SU-DHL-6 (cell line): ENCODE results near the gene HLA-A.

Source experiments
- H2AFZ ChIP-seq: fragments of 200-600 bp; sonication (generic); 2 replicates; pipeline ENCODE4 v1.6.1; 2014; ENCODE audit warnings: low read depth, mild to moderate bottlenecking, moderate library complexity, mixed read lengths, antibody characterized with exemption, low read length; ENCODE audit not compliant: severe bottlenecking
- H3F3A ChIP-seq: fragments of 200-600 bp; shearing (Covaris generic); 2 replicates; pipeline ENCODE4 v1.6.0; 2016; ENCODE audit warnings: antibody characterized with exemption, mild to moderate bottlenecking; ENCODE audit not compliant: insufficient read depth
- H3K27ac ChIP-seq: fragments of 200-600 bp; sonication (generic); 2 replicates; pipeline ENCODE4 v1.5.1; 2016; ENCODE audit warnings: low read depth, mild to moderate bottlenecking, low read length, moderate library complexity, mixed read lengths
- H3K27me3 ChIP-seq: fragments of 200-600 bp; sonication (generic), shearing (Covaris generic); 2 replicates; pipeline ENCODE4 v1.6.0; 2014; ENCODE audit warnings: mild to moderate bottlenecking, low read length
- H3K36me3 ChIP-seq: fragments of 200-600 bp; sonication (generic); 2 replicates; pipeline ENCODE4 v1.6.1; 2014; ENCODE audit warnings: mild to moderate bottlenecking, low read length, mixed read lengths
- H3K4me2 ChIP-seq: fragments of 300-600, 200-600 bp; shearing (Covaris generic), sonication (generic); 2 replicates; pipeline ENCODE4 v1.6.0; 2014; ENCODE audit warnings: low read length, low read depth, mild to moderate bottlenecking; ENCODE audit not compliant: poor library complexity, severe bottlenecking
- H3K4me3 ChIP-seq: fragments of 200-600 bp; sonication (generic); 2 replicates; pipeline ENCODE4 v1.5.1; 2014; ENCODE audit warnings: antibody characterized with exemption, low read length, mild to moderate bottlenecking, mixed read lengths; ENCODE audit not compliant: insufficient read depth, poor library complexity, severe bottlenecking
- H3K79me2 ChIP-seq: fragments of 200-600 bp; sonication (generic); 2 replicates; pipeline ENCODE4 v1.6.1; 2014; ENCODE audit warnings: mild to moderate bottlenecking, low read length, moderate library complexity; ENCODE audit not compliant: insufficient read depth
- H3K9ac ChIP-seq: fragments of 200-600 bp; sonication (generic); 2 replicates; pipeline ENCODE4 v1.7.0; 2014; ENCODE audit warnings: mild to moderate bottlenecking, low read length
- H3K9me2 ChIP-seq: fragments of 200-600 bp; sonication (generic); replicated peaks from 2 replicates; pipeline ENCODE4 v1.6.1; 2014; ENCODE audit warnings: low read length; ENCODE audit not compliant: insufficient read depth
- H3K9me3 ChIP-seq: fragments of 200-600 bp; sonication (generic); 2 replicates; pipeline ENCODE4 v1.6.1; 2014; ENCODE audit warnings: low read length, mixed read lengths; ENCODE audit not compliant: insufficient read depth
- H4K20me1 ChIP-seq: fragments of 200-600 bp; sonication (generic); 2 replicates; pipeline ENCODE4 v1.6.1; 2014; ENCODE audit warnings: low read depth, mild to moderate bottlenecking, antibody characterized with exemption, low read length, moderate library complexity, mixed read lengths
- EZH2phosphoT487 ChIP-seq: fragments of 200-600 bp; sonication (generic), shearing (Covaris generic); conservative IDR thresholded peaks from 2 replicates; pipeline ENCODE4 v1.6.1; 2018; ENCODE audit warnings: mild to moderate bottlenecking, antibody characterized with exemption, low read length, moderate library complexity, mixed read lengths
- TF ChIP-seq, protein P1 (sequence below): fragments of 200-600 bp; sonication (generic); IDR thresholded peaks from one replicate; pipeline ENCODE4 v1.5.1; 2017; ENCODE audit warnings: antibody characterized with exemption, mild to moderate bottlenecking, low read length, moderate library complexity; ENCODE audit not compliant: insufficient read depth, poor library complexity, severe bottlenecking

HLA-A gene

DNA sequence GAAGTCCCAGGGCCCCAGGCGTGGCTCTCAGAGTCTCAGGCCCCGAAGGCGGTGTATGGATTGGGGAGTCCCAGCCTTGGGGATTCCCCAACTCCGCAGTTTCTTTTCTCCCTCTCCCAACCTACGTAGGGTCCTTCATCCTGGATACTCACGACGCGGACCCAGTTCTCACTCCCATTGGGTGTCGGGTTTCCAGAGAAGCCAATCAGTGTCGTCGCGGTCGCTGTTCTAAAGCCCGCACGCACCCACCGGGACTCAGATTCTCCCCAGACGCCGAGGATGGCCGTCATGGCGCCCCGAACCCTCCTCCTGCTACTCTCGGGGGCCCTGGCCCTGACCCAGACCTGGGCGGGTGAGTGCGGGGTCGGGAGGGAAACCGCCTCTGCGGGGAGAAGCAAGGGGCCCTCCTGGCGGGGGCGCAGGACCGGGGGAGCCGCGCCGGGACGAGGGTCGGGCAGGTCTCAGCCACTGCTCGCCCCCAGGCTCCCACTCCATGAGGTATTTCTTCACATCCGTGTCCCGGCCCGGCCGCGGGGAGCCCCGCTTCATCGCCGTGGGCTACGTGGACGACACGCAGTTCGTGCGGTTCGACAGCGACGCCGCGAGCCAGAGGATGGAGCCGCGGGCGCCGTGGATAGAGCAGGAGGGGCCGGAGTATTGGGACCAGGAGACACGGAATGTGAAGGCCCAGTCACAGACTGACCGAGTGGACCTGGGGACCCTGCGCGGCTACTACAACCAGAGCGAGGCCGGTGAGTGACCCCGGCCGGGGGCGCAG lies at the start of gene HLA-A:
Gene HLA-A (plus strand): TSS at position 258 of the 778 bp plus-strand sequence. CDS start 22 bp downstream, at position 280.
- TF ChIP-seq, protein P1, sequence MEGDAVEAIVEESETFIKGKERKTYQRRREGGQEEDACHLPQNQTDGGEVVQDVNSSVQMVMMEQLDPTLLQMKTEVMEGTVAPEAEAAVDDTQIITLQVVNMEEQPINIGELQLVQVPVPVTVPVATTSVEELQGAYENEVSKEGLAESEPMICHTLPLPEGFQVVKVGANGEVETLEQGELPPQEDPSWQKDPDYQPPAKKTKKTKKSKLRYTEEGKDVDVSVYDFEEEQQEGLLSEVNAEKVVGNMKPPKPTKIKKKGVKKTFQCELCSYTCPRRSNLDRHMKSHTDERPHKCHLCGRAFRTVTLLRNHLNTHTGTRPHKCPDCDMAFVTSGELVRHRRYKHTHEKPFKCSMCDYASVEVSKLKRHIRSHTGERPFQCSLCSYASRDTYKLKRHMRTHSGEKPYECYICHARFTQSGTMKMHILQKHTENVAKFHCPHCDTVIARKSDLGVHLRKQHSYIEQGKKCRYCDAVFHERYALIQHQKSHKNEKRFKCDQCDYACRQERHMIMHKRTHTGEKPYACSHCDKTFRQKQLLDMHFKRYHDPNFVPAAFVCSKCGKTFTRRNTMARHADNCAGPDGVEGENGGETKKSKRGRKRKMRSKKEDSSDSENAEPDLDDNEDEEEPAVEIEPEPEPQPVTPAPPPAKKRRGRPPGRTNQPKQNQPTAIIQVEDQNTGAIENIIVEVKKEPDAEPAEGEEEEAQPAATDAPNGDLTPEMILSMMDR = no peak
- no peak for TF ChIP-seq EZH2phosphoT487
- Histone ChIP-seq H3K27me3 (no peaks in the 10 kb centered on the region), H4K20me1 (no peaks in the 10 kb centered on the region), H3K79me2 (no peaks in the 10 kb centered on the region), H3K9me2 (no peaks in the 10 kb centered on the region), H3K36me3 (no peaks in the 10 kb centered on the region; the same call in 1 of the 2 replicates), H3K9ac (peak within 1 kb of the TSS; percentile 74), H3K4me3 (peak within 1 kb of the TSS; percentile 66), H3F3A (no peaks in the 10 kb centered on the region), H3K27ac (peak within 1 kb of the TSS; percentile 22; the same call in 1 of the 2 replicates), H2AFZ (peak within 1 kb of the TSS; percentile 99), H3K4me2 (peak within 1 kb of the TSS; percentile 92), H3K9me3 (no peaks in the 10 kb centered on the region)

DNA sequence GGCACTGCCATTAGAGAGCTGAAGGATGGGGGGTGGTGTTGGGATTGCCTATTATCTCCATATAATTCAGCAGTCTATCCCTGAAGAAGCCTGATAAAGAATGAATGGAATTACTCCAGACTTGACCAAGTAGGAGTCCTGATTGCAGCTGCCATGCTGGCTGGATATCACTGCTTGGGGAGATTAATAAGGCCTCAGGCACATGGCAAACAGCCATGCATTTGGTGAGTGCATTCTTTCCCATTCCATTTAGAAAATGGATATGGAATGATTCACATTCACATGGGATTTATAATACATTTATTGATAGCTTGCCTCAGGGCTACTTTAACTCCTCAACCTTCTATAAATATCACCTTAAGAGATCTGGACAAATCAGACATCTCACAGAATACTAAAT lies 49.6 kb upstream of the HLA-A start:
- Histone ChIP-seq H3K9me3 (no peaks in the 10 kb centered on the region), H3K27ac (no peak overlapping the region), H3F3A (no peaks in the 10 kb centered on the region), H3K79me2 (no peaks in the 10 kb centered on the region), H3K4me2 (no peak overlapping the region), H3K36me3 (no peaks in the 10 kb centered on the region), H3K27me3 (no peaks in the 10 kb centered on the region), H3K4me3 (no peak overlapping the region), H4K20me1 (no peaks in the 10 kb centered on the region), H3K9ac (no peak overlapping the region), H2AFZ (no peak overlapping the region), H3K9me2 (no peaks in the 10 kb centered on the region)
- TF ChIP-seq, protein P1 = no peak
- no peak for TF ChIP-seq EZH2phosphoT487

DNA sequence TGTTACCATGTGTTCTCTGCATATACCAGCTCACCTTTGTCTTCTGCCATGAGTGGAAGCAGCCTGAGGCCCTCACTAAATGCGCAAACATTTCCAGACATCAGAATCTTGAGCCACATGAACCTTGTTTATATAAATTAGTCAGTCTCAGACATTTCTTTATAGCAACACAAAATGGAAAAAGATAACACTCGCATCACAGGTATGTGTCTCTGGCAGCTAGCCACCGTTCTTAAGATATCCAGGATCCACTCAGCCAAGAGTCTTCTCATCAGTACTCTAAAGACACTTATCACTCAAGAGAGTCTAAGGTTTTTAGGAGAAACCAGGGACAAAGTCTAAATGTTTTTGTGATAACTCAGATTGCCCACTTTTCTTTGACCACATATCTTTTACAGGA lies 43.1 kb upstream of the HLA-A start:
- no peak overlapping the region for H2AFZ ChIP-seq
- TF ChIP-seq, protein P1 = no peak
- no peak for TF ChIP-seq EZH2phosphoT487
- H3K9me3 ChIP-seq = no peaks in the 10 kb centered on the region

More for the DNA sequence above, 43.1 kb upstream of the HLA-A start:
- H3K27ac ChIP-seq = no peak overlapping the region
- no peaks in the 10 kb centered on the region for H3F3A ChIP-seq
- H3K36me3 ChIP-seq = no peaks in the 10 kb centered on the region
- no peaks in the 10 kb centered on the region for H3K79me2 ChIP-seq
- no peaks in the 10 kb centered on the region for H3K27me3 ChIP-seq
- no peak overlapping the region for H3K4me3 ChIP-seq
- H3K9ac ChIP-seq = no peak overlapping the region
- no peaks in the 10 kb centered on the region for H4K20me1 ChIP-seq
- H3K4me2 ChIP-seq = no peak overlapping the region
- no peaks in the 10 kb centered on the region for H3K9me2 ChIP-seq
